Activated naive CD8-positive, alpha-beta T cell treated with anti-CD3 and anti-CD28 coated beads, Interleukin-2, amount 50 U/mL, for 24 hours (primary cell): Measurements from ENCODE around the gene KRTAP5-8.

ENCODE experiments used
- ATAC-seq: fragments of 150-1000 bp; cut with Tn5 transposase; one replicate; pipeline ENCODE4 v1.10.0; 2021
- DNase-seq: peaks from one replicate; pipeline ENCODE4 v3.0.0; 2021
- H3K27ac Mint-ChIP-seq: one replicate; pipeline ENCODE4 v1.8.0; 2021; ENCODE audit warnings: mild to moderate bottlenecking, mixed read lengths
- H3K27me3 Mint-ChIP-seq: one replicate; pipeline ENCODE4 v1.8.0; 2021; ENCODE audit warnings: mixed read lengths
- H3K36me3 Mint-ChIP-seq: one replicate; pipeline ENCODE4 v1.8.0; 2021; ENCODE audit warnings: low read depth, mixed read lengths
- H3K4me1 Mint-ChIP-seq: one replicate; pipeline ENCODE4 v1.8.0; 2021; ENCODE audit warnings: mixed read lengths
- H3K4me3 Mint-ChIP-seq: one replicate; pipeline ENCODE4 v1.8.0; 2021; ENCODE audit warnings: mild to moderate bottlenecking, moderate library complexity, mixed read lengths
- H3K9me3 Mint-ChIP-seq: one replicate; pipeline ENCODE4 v1.8.0; 2021; ENCODE audit warnings: mixed read lengths

The KRTAP5-8 gene

DNA sequence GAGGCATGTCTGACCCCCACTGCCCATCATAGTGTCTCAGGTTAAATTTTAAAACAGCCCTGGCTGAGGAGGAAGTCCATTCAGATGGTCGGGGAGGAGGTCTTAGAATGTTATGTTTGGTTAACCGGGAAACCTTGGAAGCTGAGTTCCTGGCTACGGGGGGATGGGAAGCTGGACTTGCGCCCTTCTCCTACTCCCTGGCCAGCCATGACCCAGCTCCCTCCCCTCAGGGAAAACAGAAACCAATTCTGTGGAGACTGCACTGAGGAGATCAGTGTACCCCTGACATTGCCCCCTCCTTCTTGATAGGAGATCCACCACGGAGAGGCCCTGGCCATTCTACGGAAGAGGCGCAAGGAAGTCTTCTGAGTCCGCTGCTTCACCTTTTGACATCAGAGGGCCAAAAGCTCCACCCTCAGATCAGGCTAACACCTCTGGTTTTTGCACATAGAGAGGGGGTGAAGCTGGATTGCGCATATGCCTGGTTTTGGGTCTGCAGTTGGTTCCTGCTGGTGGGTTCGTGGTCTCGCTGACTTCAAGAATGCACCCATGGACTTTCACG, 7.7 kb downstream of the KRTAP5-8 start:
- H3K9me3 Mint-ChIP-seq: peaks cover 11% of the 10 kb centered on the region
- no peak for ATAC-seq

GRCh38 chr11:71548120-71548519, 10.3 kb downstream of the KRTAP5-8 start, which contains the start of gene KRTAP5-9:
KRTAP5-9 (plus strand) TSS chr11:71548420; CDS start chr11:71548658, 238 bp downstream.
- Mint-ChIP-seq H3K4me3 (no peak within 1 kb of the TSS), H3K36me3 (no peaks in the 10 kb centered on the region), H3K9me3 (no peaks in the 10 kb centered on the region), H3K27me3 (peaks cover 21% of the 10 kb centered on the region), H3K4me1 (peaks cover 24% of the 10 kb centered on the region), H3K27ac (no peak within 1 kb of the TSS)
- DNase-seq (no peak), ATAC-seq (no peak)

More for the DNA sequence above, 7.7 kb downstream of the KRTAP5-8 start:
- Mint-ChIP-seq H3K4me3 (no peak overlapping the region), H3K27ac (no peak overlapping the region), H3K36me3 (peaks cover 3% of the 10 kb centered on the region), H3K27me3 (peaks cover 20% of the 10 kb centered on the region), H3K4me1 (peaks cover 25% of the 10 kb centered on the region)
- no peak for DNase-seq

- H3K4me1 Mint-ChIP-seq: peaks cover 18% of the 10 kb centered on the region
- H3K27me3 Mint-ChIP-seq: peaks cover 22% of the 10 kb centered on the region
- no peak overlapping the region for H3K4me3 Mint-ChIP-seq
- DNase-seq (no peak), ATAC-seq (no peak)
- H3K36me3 Mint-ChIP-seq: no peaks in the 10 kb centered on the region
- H3K9me3 Mint-ChIP-seq: no peaks in the 10 kb centered on the region
- no peak overlapping the region for H3K27ac Mint-ChIP-seq
These were observed 10.9 kb downstream of the KRTAP5-8 start for GRCh38 chr11:71548716-71549151.

- DNase-seq (no peak), ATAC-seq (no peak)
- Mint-ChIP-seq H3K36me3 (no peaks in the 10 kb centered on the region), H3K4me1 (peaks cover 10% of the 10 kb centered on the region), H3K4me3 (no peak overlapping the region), H3K27me3 (peaks cover 23% of the 10 kb centered on the region), H3K27ac (no peak overlapping the region), H3K9me3 (no peaks in the 10 kb centered on the region)
These were observed 13.9 kb downstream of the KRTAP5-8 start for GRCh38 chr11:71551711-71552110.

GRCh38 chr11:71554996-71555395, 17.2 kb downstream of the KRTAP5-8 start:
- Mint-ChIP-seq H3K4me1 (peaks cover 10% of the 10 kb centered on the region), H3K36me3 (no peaks in the 10 kb centered on the region), H3K9me3 (no peaks in the 10 kb centered on the region), H3K27ac (no peak overlapping the region), H3K27me3 (peaks cover 19% of the 10 kb centered on the region), H3K4me3 (no peak overlapping the region)
- DNase-seq (no peak), ATAC-seq (no peak)

GRCh38 chr11:71555508-71555907, 17.7 kb downstream of the KRTAP5-8 start:
- ATAC-seq: no peak
- Mint-ChIP-seq H3K27ac (no peak overlapping the region), H3K36me3 (no peaks in the 10 kb centered on the region), H3K9me3 (no peaks in the 10 kb centered on the region), H3K4me1 (peaks cover 10% of the 10 kb centered on the region), H3K4me3 (no peak overlapping the region), H3K27me3 (peaks cover 16% of the 10 kb centered on the region)
- no peak for DNase-seq

DNA sequence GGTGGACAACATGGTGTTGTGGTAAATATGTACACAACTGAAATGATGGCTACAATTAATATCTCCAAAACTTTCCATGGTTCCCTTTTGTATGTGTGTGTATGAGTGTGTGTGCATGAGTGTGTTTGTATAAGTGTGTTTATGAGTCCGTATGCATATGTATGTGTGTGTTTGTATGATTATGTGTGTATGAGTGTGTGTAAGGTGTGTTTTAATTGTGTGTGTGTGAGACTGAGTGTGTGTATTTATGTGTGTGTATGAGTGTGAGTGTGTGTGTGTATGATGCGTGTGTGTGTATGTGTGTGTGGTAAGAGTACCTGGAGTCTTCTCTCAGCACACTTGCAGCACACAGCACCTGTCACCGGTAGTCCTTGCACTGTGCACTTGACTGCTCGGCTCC, 18.2 kb downstream of the KRTAP5-8 start:
- H3K27ac Mint-ChIP-seq: no peak overlapping the region
- H3K4me3 Mint-ChIP-seq: no peak overlapping the region
- H3K4me1 Mint-ChIP-seq: peaks cover 10% of the 10 kb centered on the region
- peaks cover 18% of the 10 kb centered on the region for H3K27me3 Mint-ChIP-seq
- no peak for DNase-seq
- no peaks in the 10 kb centered on the region for H3K36me3 Mint-ChIP-seq
- H3K9me3 Mint-ChIP-seq: no peaks in the 10 kb centered on the region
- no peak for ATAC-seq

GRCh38 chr11:71557257-71557656, 19.4 kb downstream of the KRTAP5-8 start:
- Mint-ChIP-seq H3K27ac (no peak overlapping the region), H3K9me3 (no peaks in the 10 kb centered on the region), H3K36me3 (no peaks in the 10 kb centered on the region), H3K4me3 (no peak overlapping the region), H3K4me1 (no peaks in the 10 kb centered on the region), H3K27me3 (peaks cover 25% of the 10 kb centered on the region)
- no peak for DNase-seq
- no peak for ATAC-seq

- Mint-ChIP-seq H3K36me3 (no peaks in the 10 kb centered on the region), H3K9me3 (no peaks in the 10 kb centered on the region), H3K27ac (no peak overlapping the region), H3K27me3 (peaks cover 37% of the 10 kb centered on the region), H3K4me3 (no peak overlapping the region), H3K4me1 (no peaks in the 10 kb centered on the region)
- DNase-seq (no peak), ATAC-seq (no peak)
These were observed 21.2 kb downstream of the KRTAP5-8 start for GRCh38 chr11:71558996-71559395.

GRCh38 chr11:71562120-71562519, 24.3 kb downstream of the KRTAP5-8 start:
- Mint-ChIP-seq H3K36me3 (no peaks in the 10 kb centered on the region), H3K27me3 (peaks cover 45% of the 10 kb centered on the region), H3K4me3 (no peak overlapping the region), H3K4me1 (no peaks in the 10 kb centered on the region), H3K9me3 (no peaks in the 10 kb centered on the region), H3K27ac (no peak overlapping the region)
- ATAC-seq (no peak), DNase-seq (no peak)

DNA sequence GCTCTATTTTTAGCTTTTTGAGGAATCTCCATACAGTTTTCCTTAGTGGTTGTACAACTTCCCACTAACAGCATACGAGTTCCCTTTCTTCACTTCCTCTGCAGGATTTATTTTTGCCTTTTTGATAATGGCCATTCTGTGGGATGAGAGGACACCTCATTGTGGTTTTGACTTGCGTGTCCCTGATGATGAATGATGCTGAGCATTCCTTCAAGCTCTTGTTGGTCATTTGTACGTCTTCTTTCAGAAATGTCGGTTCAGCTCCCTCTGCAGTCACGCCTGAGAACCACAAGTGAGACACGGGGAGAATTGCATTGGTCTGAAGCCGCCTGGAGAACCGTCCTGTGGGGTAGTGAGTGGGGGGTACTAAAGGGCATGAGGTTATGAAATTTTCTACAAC, 25.6 kb downstream of the KRTAP5-8 start:
- peak; percentile 16 for DNase-seq
- Mint-ChIP-seq H3K36me3 (no peaks in the 10 kb centered on the region), H3K27ac (no peak overlapping the region), H3K27me3 (peaks cover 45% of the 10 kb centered on the region), H3K4me3 (no peak overlapping the region), H3K4me1 (no peaks in the 10 kb centered on the region), H3K9me3 (no peaks in the 10 kb centered on the region)
- ATAC-seq: peak; percentile 49

DNA sequence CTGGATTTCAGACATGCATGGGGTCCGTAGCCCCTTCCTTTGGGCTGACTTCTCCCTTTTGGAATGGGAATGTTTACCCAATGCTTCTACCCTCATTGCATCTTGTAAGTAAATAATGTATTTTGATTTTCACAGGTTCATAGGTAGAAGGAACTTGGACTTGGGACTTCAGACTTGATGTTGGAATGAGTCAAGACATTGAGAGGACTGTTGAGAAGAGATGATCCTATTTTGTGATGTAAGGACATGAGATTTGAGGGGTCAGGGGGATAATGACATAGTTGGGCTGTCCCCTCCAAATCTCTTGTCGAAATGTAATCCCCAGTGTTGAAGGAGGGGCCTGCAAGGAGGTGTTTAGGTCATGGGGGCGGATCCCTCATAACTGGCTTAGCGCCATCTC, 26.6 kb downstream of the KRTAP5-8 start:
- no peaks in the 10 kb centered on the region for H3K4me1 Mint-ChIP-seq
- ATAC-seq: no peak
- H3K27me3 Mint-ChIP-seq: peaks cover 45% of the 10 kb centered on the region

DNA sequence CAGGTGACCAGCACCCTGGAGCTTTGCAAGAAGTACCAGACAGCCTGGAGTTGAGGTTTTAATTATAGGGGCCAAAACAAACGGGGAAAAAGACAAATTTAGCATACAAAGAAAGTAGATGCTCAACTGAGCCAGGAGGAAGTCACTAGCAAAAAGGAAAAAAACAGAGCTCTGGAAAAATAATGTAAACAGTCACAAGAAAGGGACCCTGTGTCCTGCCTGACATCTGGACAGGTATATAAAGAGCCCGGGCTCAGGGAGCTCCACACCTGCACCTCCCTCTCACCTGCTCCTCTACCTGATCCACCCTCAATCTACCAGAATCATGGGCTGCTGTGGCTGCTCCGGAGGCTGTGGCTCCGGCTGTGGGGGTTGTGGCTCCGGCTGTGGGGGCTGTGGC, 27.4 kb downstream of the KRTAP5-8 start, which contains the start of gene KRTAP5-10:
TSS of gene KRTAP5-10 (plus strand) at position 301 of the 400 bp plus-strand sequence. CDS start at position 326, 25 bp downstream.
- H3K36me3 Mint-ChIP-seq: no peaks in the 10 kb centered on the region
- no peak within 1 kb of the TSS for H3K27ac Mint-ChIP-seq
- H3K4me3 Mint-ChIP-seq: no peak within 1 kb of the TSS
- no peaks in the 10 kb centered on the region for H3K9me3 Mint-ChIP-seq
- no peaks in the 10 kb centered on the region for H3K4me1 Mint-ChIP-seq
- peaks cover 48% of the 10 kb centered on the region for H3K27me3 Mint-ChIP-seq
- DNase-seq: no peak
- no peak for ATAC-seq

More for the DNA sequence above, 26.6 kb downstream of the KRTAP5-8 start:
- no peak overlapping the region for H3K27ac Mint-ChIP-seq
- H3K36me3 Mint-ChIP-seq: no peaks in the 10 kb centered on the region
- no peaks in the 10 kb centered on the region for H3K9me3 Mint-ChIP-seq
- no peak overlapping the region for H3K4me3 Mint-ChIP-seq
- no peak for DNase-seq

- Mint-ChIP-seq H3K36me3 (no peaks in the 10 kb centered on the region), H3K4me1 (no peaks in the 10 kb centered on the region), H3K4me3 (no peak overlapping the region), H3K27ac (no peak overlapping the region), H3K9me3 (no peaks in the 10 kb centered on the region), H3K27me3 (peaks cover 48% of the 10 kb centered on the region)
- DNase-seq (no peak), ATAC-seq (no peak)
These were observed 28.3 kb downstream of the KRTAP5-8 start for GRCh38 chr11:71566081-71566620.
